GM11168 (cell line): ENCODE data around the gene NSUN7.

Source experiments
- in situ Hi-C: fragments of 300-500 bp; cut with MboI; formaldehyde crosslinking; loops from one replicate; pipeline ENCODE4 v1.12.0; 2022; ENCODE audit warnings: low sequenced_read_pairs; ENCODE audit not compliant: unreplicated experiment

The NSUN7 gene

GRCh38 chr4:40734497-40734896 is 15.3 kb upstream of the NSUN7 start:
- in situ Hi-C loops, result loop anchor here (5.0 kb wide), 1 partner anchor 108 kb away; no protein-coding TSS in a partner anchor

- in situ Hi-C loops, result loop anchor here (5.0 kb wide), 1 partner anchor 160 kb away; no protein-coding TSS in a partner anchor
Observed at GRCh38 chr4:40736910-40737309, 12.8 kb upstream of the NSUN7 start.

GRCh38 chr4:40737879-40738278 is 11.9 kb upstream of the NSUN7 start:
- in situ Hi-C loops, result loop anchor here (5.0 kb wide), 1 partner anchor 159 kb away; no protein-coding TSS in a partner anchor

- in situ Hi-C loops, result loop anchor here (5.0 kb wide), 1 partner anchor 158 kb away; no protein-coding TSS in a partner anchor
Observed at GRCh38 chr4:40739347-40739746, 10.4 kb upstream of the NSUN7 start.

GRCh38 chr4:40744218-40744617 is 5.5 kb upstream of the NSUN7 start:
- in situ Hi-C loops, result no loop called here

GRCh38 chr4:40745285-40745984 is 4.3 kb upstream of the NSUN7 start:
- in situ Hi-C loops, result no loop called here

- in situ Hi-C loops, result no loop called here
Observed at GRCh38 chr4:40747207-40747835, 2.4 kb upstream of the NSUN7 start.

GRCh38 chr4:40750461-40751258 is 905 bp downstream of the NSUN7 start:
- in situ Hi-C loops, result no loop called here

- in situ Hi-C loops, result no loop called here
Observed at GRCh38 chr4:40755616-40756015, 5.9 kb downstream of the NSUN7 start.

- in situ Hi-C loops, result no loop called here
Observed at GRCh38 chr4:40763228-40763716, 13.5 kb downstream of the NSUN7 start.

GRCh38 chr4:40769266-40769665 is 19.5 kb downstream of the NSUN7 start:
- in situ Hi-C loops, result no loop called here

GRCh38 chr4:40778090-40778489 is 28.3 kb downstream of the NSUN7 start:
- in situ Hi-C loops, result no loop called here

- in situ Hi-C loops, result loop anchor here (5.0 kb wide), 1 partner anchor 39 kb away; no protein-coding TSS in a partner anchor
Observed at GRCh38 chr4:40782876-40783275, 33.1 kb downstream of the NSUN7 start.

GRCh38 chr4:40785727-40786126 is 36.0 kb downstream of the NSUN7 start:
- in situ Hi-C loops, result no loop called here

GRCh38 chr4:40788331-40788730 is 38.6 kb downstream of the NSUN7 start:
- in situ Hi-C loops, result no loop called here

GRCh38 chr4:40789031-40789430 is 39.3 kb downstream of the NSUN7 start:
- in situ Hi-C loops, result no loop called here

- in situ Hi-C loops, result no loop called here
Observed at GRCh38 chr4:40789771-40790170, 40.0 kb downstream of the NSUN7 start.

- in situ Hi-C loops, result no loop called here
Observed at GRCh38 chr4:40800064-40800463, 50.3 kb downstream of the NSUN7 start.

- in situ Hi-C loops, result no loop called here
Observed at GRCh38 chr4:40804598-40804997, 54.8 kb downstream of the NSUN7 start.

GRCh38 chr4:40808926-40809457 is 59.2 kb downstream of the NSUN7 start:
- in situ Hi-C loops, result no loop called here
